HG02571 (cell line): ENCODE measurements around the gene AP3M1.
A peak's percentile ranks its signal among the peaks of the same experiment; 100 is the strongest.
"Not testable (repeated sequence)": the region's sequence is repeated elsewhere in the genome, so short reads cannot be mapped to it uniquely, and the experiment has no call there.

Source experiments
- ATAC-seq: cut with Tn5 transposase; IDR thresholded peaks from one replicate; pipeline ENCODE4 v1.9.1; 2021; ENCODE audit warnings: mild to moderate bottlenecking, moderate library complexity; ENCODE audit not compliant: unreplicated experiment

AP3M1 gene

GRCh38 chr10:74150204-74150989 is at the start of gene AP3M1:
TSS of gene AP3M1 (minus strand) at chr10:74150828. CDS start at chr10:74138379, 12,449 bp downstream.
- peak; percentile 41 for ATAC-seq

GRCh38 chr10:74199315-74199714 is 48.7 kb upstream of the AP3M1 start:
- no peak for ATAC-seq

- ATAC-seq, result no peak
These were observed 44.4 kb upstream of the AP3M1 start for GRCh38 chr10:74194999-74195398.

GRCh38 chr10:74194545-74194944 is 43.9 kb upstream of the AP3M1 start:
- no peak for ATAC-seq

- no peak for ATAC-seq
These were observed 39.9 kb upstream of the AP3M1 start for GRCh38 chr10:74190494-74190893.

GRCh38 chr10:74189999-74190421 is 39.4 kb upstream of the AP3M1 start:
- no peak for ATAC-seq

GRCh38 chr10:74188617-74189016 is 38.0 kb upstream of the AP3M1 start:
- ATAC-seq, result not testable (repeated sequence)

- no peak for ATAC-seq
These were observed 36.6 kb upstream of the AP3M1 start for GRCh38 chr10:74187237-74187636.

- no peak for ATAC-seq
These were observed 36.0 kb upstream of the AP3M1 start for GRCh38 chr10:74186678-74187077.

- no peak for ATAC-seq
These were observed 28.6 kb upstream of the AP3M1 start for GRCh38 chr10:74179111-74179710.

- no peak for ATAC-seq
These were observed 27.6 kb upstream of the AP3M1 start for GRCh38 chr10:74178042-74178791.

GRCh38 chr10:74177140-74177677 is 26.6 kb upstream of the AP3M1 start:
- ATAC-seq, result no peak

GRCh38 chr10:74176380-74177139 is 25.9 kb upstream of the AP3M1 start:
- ATAC-seq, result peak; percentile 86

GRCh38 chr10:74175510-74176379 is 25.1 kb upstream of the AP3M1 start:
- ATAC-seq, result no peak

- no peak for ATAC-seq
These were observed 23.9 kb upstream of the AP3M1 start for GRCh38 chr10:74174521-74174920.

- ATAC-seq, result no peak
These were observed 21.0 kb upstream of the AP3M1 start for GRCh38 chr10:74171625-74172024.

GRCh38 chr10:74167443-74167842 is 16.8 kb upstream of the AP3M1 start:
- no peak for ATAC-seq

- no peak for ATAC-seq
These were observed 14.9 kb upstream of the AP3M1 start for GRCh38 chr10:74165530-74165901.

- no peak for ATAC-seq
These were observed 14.3 kb upstream of the AP3M1 start for GRCh38 chr10:74164716-74165529.
